ENCODE data around the gene HYI. TPM values are rescaled to one million over a fixed set of nuclear protein-coding genes. Genes with fewer than 3 reads are reported as not detected.

HYI gene
- total RNA-seq, 2 donors from 2014 or later, result 34.4 to 34.8 TPM

DNA sequence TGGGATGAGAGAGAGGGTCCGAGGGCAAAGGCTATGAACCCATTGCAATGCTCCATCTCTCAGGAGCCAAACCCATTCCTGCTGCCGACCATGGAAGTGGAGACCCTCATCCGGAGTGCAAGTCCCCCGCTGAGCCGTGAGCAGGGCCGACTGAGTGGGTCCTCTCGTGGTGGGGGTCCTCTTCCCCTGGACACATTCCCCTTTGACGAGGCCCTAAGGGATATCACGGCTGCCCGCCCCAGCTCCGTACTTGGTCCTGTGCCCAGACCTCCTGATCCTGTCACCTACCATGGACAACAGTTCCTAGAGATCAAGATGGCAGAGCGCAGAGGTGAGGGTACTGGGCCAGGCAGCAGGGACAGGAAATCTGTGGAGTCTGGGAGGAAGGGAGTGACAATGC is 11.0 kb downstream of the HYI start:
- H3K4me1 Mint-ChIP-seq, result peaks cover 10% of the 10 kb centered on the region
- no peak overlapping the region for H3K9ac ChIP-seq (ENCODE audit: extremely low read depth, low read length, poor library complexity, severe bottlenecking)
- H3K36me3 ChIP-seq (ENCODE audit: control insufficient read depth, insufficient read depth, low read length), result peaks cover 46% of the 10 kb centered on the region
- WGBS, 2 experiments (ENCODE audit: insufficient coverage in 1 of 2, insufficient read length in 1 of 2), result 95% methylated on average over 7 to 12 of the region's 12 CpGs
- H3K9me3 Mint-ChIP-seq, result no peaks in the 10 kb centered on the region
- no peak overlapping the region for H3K27ac ChIP-seq (ENCODE audit: low read depth, low read length)
- H3K4me3 Mint-ChIP-seq, result no peak overlapping the region
- H3K36me3 Mint-ChIP-seq (ENCODE audit: low read depth), result peaks cover 76% of the 10 kb centered on the region
- no peaks in the 10 kb centered on the region for H3K4me1 ChIP-seq (ENCODE audit: control insufficient read depth, insufficient read depth, low read length)
- no peaks in the 10 kb centered on the region for H3K27me3 ChIP-seq (ENCODE audit: control insufficient read depth, insufficient read depth, low read length, poor library complexity, severe bottlenecking)
- no peak overlapping the region for H3K4me3 ChIP-seq (ENCODE audit: low read length)
- TF ChIP-seq, protein P1, sequence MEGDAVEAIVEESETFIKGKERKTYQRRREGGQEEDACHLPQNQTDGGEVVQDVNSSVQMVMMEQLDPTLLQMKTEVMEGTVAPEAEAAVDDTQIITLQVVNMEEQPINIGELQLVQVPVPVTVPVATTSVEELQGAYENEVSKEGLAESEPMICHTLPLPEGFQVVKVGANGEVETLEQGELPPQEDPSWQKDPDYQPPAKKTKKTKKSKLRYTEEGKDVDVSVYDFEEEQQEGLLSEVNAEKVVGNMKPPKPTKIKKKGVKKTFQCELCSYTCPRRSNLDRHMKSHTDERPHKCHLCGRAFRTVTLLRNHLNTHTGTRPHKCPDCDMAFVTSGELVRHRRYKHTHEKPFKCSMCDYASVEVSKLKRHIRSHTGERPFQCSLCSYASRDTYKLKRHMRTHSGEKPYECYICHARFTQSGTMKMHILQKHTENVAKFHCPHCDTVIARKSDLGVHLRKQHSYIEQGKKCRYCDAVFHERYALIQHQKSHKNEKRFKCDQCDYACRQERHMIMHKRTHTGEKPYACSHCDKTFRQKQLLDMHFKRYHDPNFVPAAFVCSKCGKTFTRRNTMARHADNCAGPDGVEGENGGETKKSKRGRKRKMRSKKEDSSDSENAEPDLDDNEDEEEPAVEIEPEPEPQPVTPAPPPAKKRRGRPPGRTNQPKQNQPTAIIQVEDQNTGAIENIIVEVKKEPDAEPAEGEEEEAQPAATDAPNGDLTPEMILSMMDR (conservative IDR thresholded peaks at IDR 0.05), result no peak
- peak; percentile 37 for DNase-seq
- no peaks in the 10 kb centered on the region for H3K27me3 Mint-ChIP-seq (ENCODE audit: insufficient read depth)
- no peak overlapping the region for H3K27ac Mint-ChIP-seq
- H3K9me3 ChIP-seq (ENCODE audit: control insufficient read depth, low read length), result no peaks in the 10 kb centered on the region

- WGBS, 2 experiments (ENCODE audit: insufficient coverage in 1 of 2, insufficient read length in 1 of 2), result 89 to 91% methylated on average over 4 to 18 of the region's 18 CpGs
- peaks cover 10% of the 10 kb centered on the region for H3K4me1 Mint-ChIP-seq
- no peak overlapping the region for H3K27ac ChIP-seq (ENCODE audit: low read depth, low read length)
- H3K9ac ChIP-seq (ENCODE audit: extremely low read depth, low read length, poor library complexity, severe bottlenecking), result no peak overlapping the region
- H3K36me3 ChIP-seq (ENCODE audit: control insufficient read depth, insufficient read depth, low read length), result peaks cover 41% of the 10 kb centered on the region
- no peak overlapping the region for H3K4me3 ChIP-seq (ENCODE audit: low read length)
- H3K27ac Mint-ChIP-seq, result no peak overlapping the region
- H3K9me3 Mint-ChIP-seq, result no peaks in the 10 kb centered on the region
- H3K9me3 ChIP-seq (ENCODE audit: control insufficient read depth, low read length), result no peaks in the 10 kb centered on the region
- peak; percentile 33 for DNase-seq
- H3K4me1 ChIP-seq (ENCODE audit: control insufficient read depth, insufficient read depth, low read length), result no peaks in the 10 kb centered on the region
- TF ChIP-seq, protein P1 (conservative IDR thresholded peaks at IDR 0.05), result no peak
- peaks cover 76% of the 10 kb centered on the region for H3K36me3 Mint-ChIP-seq (ENCODE audit: low read depth)
- no peaks in the 10 kb centered on the region for H3K27me3 ChIP-seq (ENCODE audit: control insufficient read depth, insufficient read depth, low read length, poor library complexity, severe bottlenecking)
- H3K27me3 Mint-ChIP-seq (ENCODE audit: insufficient read depth), result no peaks in the 10 kb centered on the region
- no peak overlapping the region for H3K4me3 Mint-ChIP-seq
Measured at GRCh38 chr1:43441894-43442637, 11.7 kb downstream of the HYI start.

DNA sequence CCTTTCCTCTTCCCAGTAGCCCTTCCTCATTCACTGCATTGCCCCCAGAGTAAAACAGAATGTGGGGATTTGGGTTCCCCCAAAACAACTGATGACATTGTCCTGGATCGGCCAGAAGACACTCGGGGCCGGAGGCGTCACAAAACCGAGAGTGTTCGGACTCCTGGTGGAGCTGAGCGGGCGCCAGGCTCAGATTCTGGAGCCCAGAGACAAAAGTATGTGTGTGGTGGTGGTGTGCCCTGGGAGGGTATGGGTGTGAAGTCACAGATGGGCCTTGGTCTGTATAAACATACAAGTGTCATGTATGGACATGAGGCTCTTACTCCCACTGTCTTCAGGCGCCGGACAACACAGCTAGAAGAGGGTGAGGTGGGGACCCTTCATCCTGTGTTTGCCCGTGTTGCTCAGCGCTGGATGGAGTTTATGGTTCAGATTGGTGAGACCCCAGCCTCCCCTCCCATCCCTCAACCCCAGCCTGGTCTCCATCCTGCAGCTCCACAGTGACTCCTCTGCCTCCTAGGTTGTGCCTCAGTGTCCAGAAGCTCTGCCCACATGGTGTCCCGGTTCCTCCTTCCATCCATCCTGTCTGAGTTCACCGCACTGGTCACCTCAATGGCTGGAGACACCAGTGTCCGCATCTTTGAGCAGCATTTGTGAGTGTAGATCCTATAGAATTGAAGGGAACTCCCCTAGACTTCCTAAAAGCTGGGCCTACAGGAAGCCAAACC is 12.4 kb downstream of the HYI start:
- no peak overlapping the region for H3K4me3 Mint-ChIP-seq
- TF ChIP-seq, protein P1 (conservative IDR thresholded peaks at IDR 0.05), result no peak
- no peaks in the 10 kb centered on the region for H3K9me3 Mint-ChIP-seq
- WGBS, 2 experiments (ENCODE audit: insufficient coverage in 1 of 2, insufficient read length in 1 of 2), result 92 to 97% methylated on average over 8 to 15 of the region's 15 CpGs
- H3K27ac Mint-ChIP-seq, result peak overlapping the region; percentile 36
- H3K27me3 Mint-ChIP-seq (ENCODE audit: insufficient read depth), result no peaks in the 10 kb centered on the region
- Histone ChIP-seq H3K9me3 (ENCODE audit: control insufficient read depth, low read length) (no peaks in the 10 kb centered on the region), H3K27me3 (ENCODE audit: control insufficient read depth, insufficient read depth, low read length, poor library complexity, severe bottlenecking) (no peaks in the 10 kb centered on the region), H3K27ac (ENCODE audit: low read depth, low read length) (no peak overlapping the region), H3K36me3 (ENCODE audit: control insufficient read depth, insufficient read depth, low read length) (peaks cover 40% of the 10 kb centered on the region), H3K4me3 (ENCODE audit: low read length) (no peak overlapping the region), H3K9ac (ENCODE audit: extremely low read depth, low read length, poor library complexity, severe bottlenecking) (no peak overlapping the region), H3K4me1 (ENCODE audit: control insufficient read depth, insufficient read depth, low read length) (no peaks in the 10 kb centered on the region)
- H3K36me3 Mint-ChIP-seq (ENCODE audit: low read depth), result peaks cover 69% of the 10 kb centered on the region
- peak; percentile 22 for DNase-seq
- H3K4me1 Mint-ChIP-seq, result peaks cover 10% of the 10 kb centered on the region
